Esophagus muscularis mucosa (tissue), 4 donors: ENCODE results near the gene DAPK3.

Experiments
- EP300 ChIP-seq: sonication (generic); formaldehyde crosslinking; IDR thresholded peaks from one replicate; pipeline ENCODE4 v1.6.1; 2017; ENCODE audit warnings: antibody characterized with exemption
- POLR2A ChIP-seq: fragments of 450-650 bp; IDR thresholded peaks from one replicate; pipeline ENCODE4 v1.6.1; 2017; ENCODE audit warnings: antibody characterized with exemption, moderate library complexity, mild to moderate bottlenecking, low read depth
- POLR2AphosphoS5 ChIP-seq, 2 donors: sonication (generic); formaldehyde crosslinking; IDR thresholded peaks; one replicate each; pipeline ENCODE4 v1.6.1; 2017; ENCODE audit warnings: antibody characterized with exemption in 2 of 2
- TF ChIP-seq, protein P1 (sequence below), 3 experiments: fragments of 200-600 bp in 2 of 3; fragments of 450-650 bp in 1 of 3; sonication (generic) in 2 of 3; IDR thresholded peaks; one replicate each; pipeline ENCODE4 v1.5.1; 2017 to 2019; ENCODE audit warnings: antibody characterized with exemption in 3 of 3, mild to moderate bottlenecking in 2 of 3, moderate library complexity in 1 of 3

DNA sequence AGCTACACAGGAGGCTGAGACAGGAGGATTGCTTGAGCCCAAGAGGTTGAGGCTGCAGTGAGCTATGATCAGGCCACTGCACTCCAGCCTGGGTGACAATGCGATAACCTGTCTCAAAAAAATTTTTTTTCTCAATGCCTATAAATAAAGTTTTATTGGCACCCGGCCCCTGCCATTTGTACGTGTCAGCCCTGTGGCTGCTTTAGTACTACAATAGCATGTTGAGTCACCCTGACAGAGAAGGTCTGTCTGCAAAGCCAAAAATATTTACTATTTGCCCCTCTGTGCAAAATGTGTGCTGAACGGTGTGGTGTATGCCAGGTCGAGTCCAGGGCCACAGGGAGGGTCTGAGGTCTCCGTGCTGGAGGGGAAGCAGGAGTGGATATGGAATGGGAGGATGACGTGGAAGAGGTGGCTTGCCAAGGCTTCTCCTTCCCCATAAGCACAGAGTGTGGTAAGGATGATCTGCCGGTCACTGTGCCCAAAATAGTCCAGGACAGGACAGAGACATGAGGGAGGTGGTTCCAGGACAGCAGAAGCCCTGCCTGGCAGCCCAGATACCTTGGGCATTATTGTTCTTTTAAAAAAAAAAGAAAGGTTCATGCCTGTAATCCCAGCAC lies 28.0 kb downstream of the DAPK3 start:
- TF ChIP-seq, protein P1, sequence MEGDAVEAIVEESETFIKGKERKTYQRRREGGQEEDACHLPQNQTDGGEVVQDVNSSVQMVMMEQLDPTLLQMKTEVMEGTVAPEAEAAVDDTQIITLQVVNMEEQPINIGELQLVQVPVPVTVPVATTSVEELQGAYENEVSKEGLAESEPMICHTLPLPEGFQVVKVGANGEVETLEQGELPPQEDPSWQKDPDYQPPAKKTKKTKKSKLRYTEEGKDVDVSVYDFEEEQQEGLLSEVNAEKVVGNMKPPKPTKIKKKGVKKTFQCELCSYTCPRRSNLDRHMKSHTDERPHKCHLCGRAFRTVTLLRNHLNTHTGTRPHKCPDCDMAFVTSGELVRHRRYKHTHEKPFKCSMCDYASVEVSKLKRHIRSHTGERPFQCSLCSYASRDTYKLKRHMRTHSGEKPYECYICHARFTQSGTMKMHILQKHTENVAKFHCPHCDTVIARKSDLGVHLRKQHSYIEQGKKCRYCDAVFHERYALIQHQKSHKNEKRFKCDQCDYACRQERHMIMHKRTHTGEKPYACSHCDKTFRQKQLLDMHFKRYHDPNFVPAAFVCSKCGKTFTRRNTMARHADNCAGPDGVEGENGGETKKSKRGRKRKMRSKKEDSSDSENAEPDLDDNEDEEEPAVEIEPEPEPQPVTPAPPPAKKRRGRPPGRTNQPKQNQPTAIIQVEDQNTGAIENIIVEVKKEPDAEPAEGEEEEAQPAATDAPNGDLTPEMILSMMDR (IDR thresholded peaks at IDR 0.05): no peak
- TF ChIP-seq POLR2A (no peak), EP300 (no peak), POLR2AphosphoS5 (IDR thresholded peaks at IDR 0.05) (peak; percentile 22 to 28)
